ENCODE results near the gene MUC5AC.

- TF ChIP-seq CTCF (optimal IDR thresholded peaks at IDR 0.05 in 1 of 3, IDR thresholded peaks at IDR 0.05 in 1 of 3, conservative IDR thresholded peaks at IDR 0.05 in 1 of 3; ENCODE audit: extremely low read depth in 1 of 3, insufficient read depth in 2 of 3, low read length in 3 of 3) (no peak), EZH2 (IDR thresholded peaks at IDR 0.05; ENCODE audit: low read length) (no peak)
Measured at GRCh38 chr11:1162491-1163311, 4.9 kb downstream of the MUC5AC start.
